Testis (tissue), 3 donors: ENCODE results near the gene SMOC2. TPM values are rescaled to one million over a fixed set of nuclear protein-coding genes. Genes with fewer than 3 reads are reported as not detected.

Source experiments
- DNase-seq: peaks from one replicate; pipeline ENCODE4 v3.0.0-alpha.2; 2019
- H3K27ac ChIP-seq, 2 donors: fragments of 200-600 bp; sonication (generic); one replicate each; pipeline ENCODE4 v1.5.1; 2019
- H3K27me3 ChIP-seq: fragments of 200-600 bp; sonication (generic); one replicate; pipeline ENCODE4 v1.5.1; 2019
- H3K36me3 ChIP-seq: fragments of 200-600 bp; sonication (generic); one replicate; pipeline ENCODE4 v1.5.1; 2017; ENCODE audit warnings: low read depth; ENCODE audit errors: missing control alignments
- H3K4me1 ChIP-seq: fragments of 200-600 bp; sonication (generic); one replicate; pipeline ENCODE4 v1.5.1; 2019
- H3K4me3 ChIP-seq, 2 donors: fragments of 200-600 bp; sonication (generic); one replicate each; pipeline ENCODE4 v1.5.1; 2017 to 2019
- H3K9me3 ChIP-seq: fragments of 200-600 bp; sonication (generic); one replicate; pipeline ENCODE4 v1.5.1; 2017
- CTCF ChIP-seq, 3 experiments: fragments of 450-650 bp in 2 of 3; fragments of 200-600 bp in 1 of 3; sonication (generic) in 1 of 3; IDR thresholded peaks; one replicate each; pipeline ENCODE4 v1.5.1; 2016 to 2019; ENCODE audit warnings: antibody characterized with exemption in 3 of 3, mild to moderate bottlenecking in 2 of 3, moderate library complexity in 1 of 3
- POLR2A ChIP-seq: fragments of 450-650 bp; IDR thresholded peaks from one replicate; pipeline ENCODE4 v1.6.1; 2017; ENCODE audit warnings: antibody characterized with exemption, mild to moderate bottlenecking, moderate library complexity
- WGBS, 2 donors: methylation state at CpG; one replicate each; pipeline ENCODE4 v1.1.5; 2018; 5-methylcytosine and 5-hydroxymethylcytosine counted together
- intact Hi-C: fragments of 100-400 bp; cut with DNase I; formaldehyde crosslinking; loops from one replicate; pipeline ENCODE4 v1.15.1; 2023; ENCODE audit warnings: low total_unique reads
- polyA plus RNA-seq: library from polyadenylated mRNA; stranded (reverse); fragments of 350-450 nt; fragmentation: Illumina TruSeq; extraction: RNeasy Lipid Tissue Mini Kit (QIAGEN cat#74804); gene quantifications from one replicate; pipeline ENCODE4 v1.2.3, GENCODE V29; 2014; ENCODE audit warnings: low read depth, low replicate concordance; ENCODE audit not compliant: insufficient read depth
- total RNA-seq, 2 donors: library from RNA; depleted of rRNA; stranded (reverse); fragments of >200 nt; gene quantifications; one replicate each; pipeline ENCODE4 v1.2.3, GENCODE V29; 2016

Gene SMOC2
- total and polyA plus RNA-seq, 3 donors from 2014 or later = 78.4 to 140 (median 110) TPM

GRCh38 chr6:168649209-168649608 lies 208.2 kb downstream of the SMOC2 start:
- Histone ChIP-seq H3K27me3 (no peaks in the 10 kb centered on the region), H3K4me3 (no peak overlapping the region), H3K9me3 (no peaks in the 10 kb centered on the region), H3K27ac (peak overlapping the region; percentile 37 to 60), H3K4me1 (peaks cover 28% of the 10 kb centered on the region), H3K36me3 (no peaks in the 10 kb centered on the region)
- WGBS, 2 donors = 49 to 51% methylated on average over 10 of the region's 10 CpGs
- DNase-seq = no peak
- intact Hi-C loops = no loop called here
- no peak for TF ChIP-seq POLR2A
- TF ChIP-seq CTCF (IDR thresholded peaks at IDR 0.05) = no peak

- TF ChIP-seq POLR2A (no peak), CTCF (IDR thresholded peaks at IDR 0.05) (no peak)
- no peaks in the 10 kb centered on the region for H3K27me3 ChIP-seq
- H3K9me3 ChIP-seq = no peaks in the 10 kb centered on the region
- WGBS, 2 donors = 63 to 70% methylated on average over 15 of the region's 15 CpGs
- H3K36me3 ChIP-seq = no peaks in the 10 kb centered on the region
- H3K27ac ChIP-seq = peak overlapping the region in 1 of 2 donors; percentile 60
- peaks cover 28% of the 10 kb centered on the region for H3K4me1 ChIP-seq
- intact Hi-C loops = no loop called here
- peak; percentile 64 for DNase-seq
- H3K4me3 ChIP-seq = no peak overlapping the region
Observed at GRCh38 chr6:168650671-168651111, 209.7 kb downstream of the SMOC2 start.

- intact Hi-C loops = no loop called here
- Histone ChIP-seq H3K9me3 (no peaks in the 10 kb centered on the region), H3K4me3 (no peak overlapping the region), H3K27ac (no peak overlapping the region), H3K4me1 (no peaks in the 10 kb centered on the region), H3K36me3 (no peaks in the 10 kb centered on the region), H3K27me3 (no peaks in the 10 kb centered on the region)
- DNase-seq = no peak
- no peak for TF ChIP-seq POLR2A
- no peak for TF ChIP-seq CTCF (IDR thresholded peaks at IDR 0.05)
- WGBS, 2 donors = 90 to 91% methylated on average over 13 of the region's 14 CpGs
Observed at GRCh38 chr6:168655462-168656152, 214.6 kb downstream of the SMOC2 start.

GRCh38 chr6:168658059-168658458 lies 217.1 kb downstream of the SMOC2 start:
- Histone ChIP-seq H3K4me1 (no peaks in the 10 kb centered on the region), H3K9me3 (no peaks in the 10 kb centered on the region), H3K36me3 (no peaks in the 10 kb centered on the region), H3K27me3 (no peaks in the 10 kb centered on the region), H3K4me3 (no peak overlapping the region), H3K27ac (no peak overlapping the region)
- DNase-seq = no peak
- WGBS, 2 donors = 97 to 100% methylated on average over 1 of the region's 1 CpG
- intact Hi-C loops = no loop called here
- TF ChIP-seq CTCF (IDR thresholded peaks at IDR 0.05) (no peak), POLR2A (no peak)

- no peak for DNase-seq
- H3K9me3 ChIP-seq = no peaks in the 10 kb centered on the region
- 95 to 96% methylated on average over 14 of the region's 14 CpGs for whole genome bisulfite sequencing, 2 donors
- no peaks in the 10 kb centered on the region for H3K4me1 ChIP-seq
- intact Hi-C loops = no loop called here
- H3K27ac ChIP-seq = no peak overlapping the region
- H3K4me3 ChIP-seq = no peak overlapping the region
- no peaks in the 10 kb centered on the region for H3K36me3 ChIP-seq
- no peak for TF ChIP-seq POLR2A
- TF ChIP-seq CTCF (IDR thresholded peaks at IDR 0.05) = no peak
- no peaks in the 10 kb centered on the region for H3K27me3 ChIP-seq
Observed at GRCh38 chr6:168660400-168660945, 219.5 kb downstream of the SMOC2 start.
